ENCODE measurements around the gene C12orf54. TPM values are rescaled to one million over a fixed set of nuclear protein-coding genes. Genes with fewer than 3 reads are reported as not detected.

Gene C12orf54
- polyA plus RNA-seq, 1 donor (not counting 4 experiments of a cell fraction or from before 2014, with no cell fraction given): 4.3 TPM

- no peaks in the 10 kb centered on the region for H3K9me3 ChIP-seq (ENCODE audit: control insufficient read depth, low read depth, low read length)
- H3K4me2 ChIP-seq (ENCODE audit: control insufficient read depth, extremely low read depth, insufficient read depth, low read depth, low read length): no peak within 1 kb of the TSS
- no peak within 1 kb of the TSS for H2AFZ ChIP-seq (ENCODE audit: control insufficient read depth, low read length)
- H3K36me3 ChIP-seq (ENCODE audit: control insufficient read depth in 2 of 2, extremely low read depth in 1 of 2, insufficient read depth in 2 of 2, low read length in 2 of 2): no peaks in the 10 kb centered on the region
- H3K27me3 ChIP-seq (ENCODE audit: control insufficient read depth, extremely low read depth, insufficient read depth, low read length): no peaks in the 10 kb centered on the region
- TF ChIP-seq EZH2 (IDR thresholded peaks at IDR 0.05; ENCODE audit: low read length): no peak
- TF ChIP-seq CTCF (optimal IDR thresholded peaks at IDR 0.05 in 1 of 3, IDR thresholded peaks at IDR 0.05 in 1 of 3, conservative IDR thresholded peaks at IDR 0.05 in 1 of 3; ENCODE audit: extremely low read depth in 1 of 3, insufficient read depth in 2 of 3, low read length in 3 of 3): no peak
- no peak within 1 kb of the TSS for H3K27ac ChIP-seq (ENCODE audit: control insufficient read depth, insufficient read depth, low read length)
- dilution Hi-C loops (cut with MboI; ENCODE audit: extremely low pct_ligation_motif_present, low sequenced_read_pairs): no loop called here
- DNase-seq (ENCODE audit: low read depth, low spot score) (no peak), FAIRE-seq (no peak)
- no peaks in the 10 kb centered on the region for H3K9me1 ChIP-seq (ENCODE audit: control insufficient read depth, extremely low read depth, insufficient read depth, low read length)
- no peaks in the 10 kb centered on the region for H4K20me1 ChIP-seq (ENCODE audit: control insufficient read depth, extremely low read depth, insufficient read depth, low read length)
- no peaks in the 10 kb centered on the region for H3K79me2 ChIP-seq (ENCODE audit: control insufficient read depth, insufficient read depth, low read length)
- no peaks in the 10 kb centered on the region for H3K4me1 ChIP-seq (ENCODE audit: control insufficient read depth, extremely low read depth, insufficient read depth, low read length)
- no peak within 1 kb of the TSS for H3K4me3 ChIP-seq (ENCODE audit: control insufficient read depth in 2 of 3, extremely low read depth in 1 of 3, insufficient read depth in 2 of 3, low read depth in 1 of 3, low read length in 3 of 3)
- H3K9ac ChIP-seq (ENCODE audit: control insufficient read depth, extremely low read depth, insufficient read depth, low read length): no peak within 1 kb of the TSS
Observed at GRCh38 chr12:48525332-48525731, 43.0 kb downstream of the C12orf54 start, which contains the start of gene OR8S1. OR8S1 (plus strand) TSS chr12:48525632; CDS start chr12:48525632, 0 bp downstream.

GRCh38 chr12:48527891-48528670, 45.8 kb downstream of the C12orf54 start:
- Histone ChIP-seq H3K27me3 (ENCODE audit: control insufficient read depth, extremely low read depth, insufficient read depth, low read length) (no peaks in the 10 kb centered on the region), H4K20me1 (ENCODE audit: control insufficient read depth, extremely low read depth, insufficient read depth, low read length) (no peaks in the 10 kb centered on the region), H3K9me3 (ENCODE audit: control insufficient read depth, low read depth, low read length) (no peaks in the 10 kb centered on the region), H3K4me3 (ENCODE audit: control insufficient read depth in 2 of 3, extremely low read depth in 1 of 3, insufficient read depth in 2 of 3, low read depth in 1 of 3, low read length in 3 of 3) (no peak overlapping the region), H2AFZ (ENCODE audit: control insufficient read depth, low read length) (no peak overlapping the region), H3K9me1 (ENCODE audit: control insufficient read depth, extremely low read depth, insufficient read depth, low read length) (no peaks in the 10 kb centered on the region), H3K36me3 (ENCODE audit: control insufficient read depth in 2 of 2, extremely low read depth in 1 of 2, insufficient read depth in 2 of 2, low read length in 2 of 2) (no peaks in the 10 kb centered on the region), H3K4me2 (ENCODE audit: control insufficient read depth, extremely low read depth, insufficient read depth, low read depth, low read length) (no peak overlapping the region), H3K9ac (ENCODE audit: control insufficient read depth, extremely low read depth, insufficient read depth, low read length) (no peak overlapping the region), H3K79me2 (ENCODE audit: control insufficient read depth, insufficient read depth, low read length) (no peaks in the 10 kb centered on the region), H3K27ac (ENCODE audit: control insufficient read depth, insufficient read depth, low read length) (no peak overlapping the region), H3K4me1 (ENCODE audit: control insufficient read depth, extremely low read depth, insufficient read depth, low read length) (no peaks in the 10 kb centered on the region)
- no peak for TF ChIP-seq EZH2 (IDR thresholded peaks at IDR 0.05; ENCODE audit: low read length)
- no peak for TF ChIP-seq CTCF (optimal IDR thresholded peaks at IDR 0.05 in 1 of 3, IDR thresholded peaks at IDR 0.05 in 1 of 3, conservative IDR thresholded peaks at IDR 0.05 in 1 of 3; ENCODE audit: extremely low read depth in 1 of 3, insufficient read depth in 2 of 3, low read length in 3 of 3)
- no peak for FAIRE-seq
- no peak for DNase-seq (ENCODE audit: low read depth, low spot score)
- dilution Hi-C loops (cut with MboI; ENCODE audit: extremely low pct_ligation_motif_present, low sequenced_read_pairs): no loop called here
